HepG2 (cell line): Measurements from ENCODE around the gene GPS1. TPM values are rescaled to one million over a fixed set of nuclear protein-coding genes. Genes with fewer than 3 reads are reported as not detected.

Experiments
- EED ChIP-seq: sonication (generic); formaldehyde crosslinking; IDR thresholded peaks from 2 replicates; pipeline ENCODE4 v1.5.0; 2020; ENCODE audit warnings: mild to moderate bottlenecking, missing genetic modification reagents
- HNRNPK ChIP-seq: fragments of 200-400 bp; formaldehyde crosslinking; IDR thresholded peaks from 2 replicates; pipeline ENCODE4 v1.6.1; 2018; ENCODE audit warnings: low read length, low read depth, moderate library complexity, mild to moderate bottlenecking; ENCODE audit not compliant: poor library complexity, severe bottlenecking
- MYNN ChIP-seq: sonication (generic); formaldehyde crosslinking; IDR thresholded peaks from 2 replicates; pipeline ENCODE4 v1.4.0; 2020; ENCODE audit warnings: mild to moderate bottlenecking, low read depth, missing genetic modification reagents
- MYPOP ChIP-seq: sonication (generic); formaldehyde crosslinking; IDR thresholded peaks from 2 replicates; pipeline ENCODE4 v1.8.1; 2023; ENCODE audit warnings: mild to moderate bottlenecking, moderate library complexity, missing genetic modification reagents
- NFIC ChIP-seq: IDR thresholded peaks from 2 replicates; pipeline ENCODE4 v1.6.1; 2012; ENCODE audit warnings: mild to moderate bottlenecking, low read length, inconsistent platforms
- POGK ChIP-seq: sonication (generic); formaldehyde crosslinking; conservative IDR thresholded peaks from 2 replicates; pipeline ENCODE4 v1.8.0; 2022; ENCODE audit warnings: mild to moderate bottlenecking, moderate library complexity, missing genetic modification reagents
- RXRA ChIP-seq: sonication (generic); formaldehyde crosslinking; IDR thresholded peaks from 2 replicates; pipeline ENCODE4 v1.5.1; 2020; ENCODE audit warnings: missing genetic modification reagents
- STAG1 ChIP-seq: sonication (generic); formaldehyde crosslinking; IDR thresholded peaks from 2 replicates; pipeline ENCODE4 v1.4.0; 2020; ENCODE audit warnings: missing genetic modification reagents
- ZBTB10 ChIP-seq: sonication (generic); formaldehyde crosslinking; IDR thresholded peaks from 2 replicates; pipeline ENCODE4 v1.4.0; 2020; ENCODE audit warnings: missing genetic modification reagents, borderline replicate concordance
- ZBTB4 ChIP-seq: sonication (generic); formaldehyde crosslinking; IDR thresholded peaks from 2 replicates; pipeline ENCODE4 v1.4.0; 2020; ENCODE audit warnings: missing genetic modification reagents, mild to moderate bottlenecking, borderline replicate concordance
- ZFY ChIP-seq: sonication (generic); formaldehyde crosslinking; IDR thresholded peaks from 2 replicates; pipeline ENCODE4 v1.4.0; 2020; ENCODE audit warnings: missing genetic modification reagents
- ZNF180 ChIP-seq: sonication (generic); formaldehyde crosslinking; IDR thresholded peaks from 2 replicates; pipeline ENCODE4 v1.4.0; 2020; ENCODE audit warnings: low read depth, missing genetic modification reagents, borderline replicate concordance
- ZNF3 ChIP-seq: IDR thresholded peaks from 2 replicates; pipeline ENCODE4 v1.7.0; 2017; ENCODE audit warnings: inconsistent platforms
- ZNF354B ChIP-seq: sonication (generic); formaldehyde crosslinking; IDR thresholded peaks from 2 replicates; pipeline ENCODE4 v1.8.0; 2022; ENCODE audit warnings: mild to moderate bottlenecking, missing genetic modification reagents
- ZNF563 ChIP-seq: sonication (generic); formaldehyde crosslinking; IDR thresholded peaks from 2 replicates; pipeline ENCODE4 v1.8.0; 2022; ENCODE audit warnings: mild to moderate bottlenecking, moderate library complexity, missing genetic modification reagents
- ZSCAN25 ChIP-seq: sonication (generic); formaldehyde crosslinking; IDR thresholded peaks from 2 replicates; pipeline ENCODE4 v1.8.0; 2022; ENCODE audit warnings: mild to moderate bottlenecking, missing genetic modification reagents
- polyA plus RNA-seq, 8 experiments: library from polyadenylated mRNA; depleted of rRNA in 3 of 8; stranded (reverse) in 7 of 8; unstranded in 1 of 8; fragments of >200 nt; fragmentation: Illumina TruSeq in 4 of 8; extraction: Trizol in 4 of 8; gene quantifications; 2 replicates each; pipeline versions ENCODE4 v1.2.1 to v1.2.3, GENCODE V29; 2011 to 2016; ENCODE audit warnings: low read depth in 4 of 8, missing spikeins in 1 of 8, mixed read lengths in 1 of 8; ENCODE audit not compliant: insufficient read depth in 1 of 8
- total RNA-seq, 5 experiments: library from RNA; depleted of rRNA; stranded (reverse); fragments of >200 nt; fragmentation: Illumina TruSeq; extraction: Trizol; gene quantifications; 2 replicates each; pipeline ENCODE4 v1.2.3, GENCODE V29; 2016; ENCODE audit warnings: low read depth in 1 of 5
- TF ChIP-seq, protein P1 (sequence below): sonication (generic); formaldehyde crosslinking; IDR thresholded peaks from 2 replicates; pipeline ENCODE4 v1.9.0; 2022; ENCODE audit warnings: missing genetic modification reagents, mild to moderate bottlenecking, borderline replicate concordance

Gene GPS1
- total and polyA plus RNA-seq, 2 of the 13 experiments (the other 11 are each of a cell fraction or from before 2014, with no cell fraction given), result 124 to 128 TPM

GRCh38 chr17:82103553-82104451 lies 52.1 kb downstream of the GPS1 start (continued):
- TF ChIP-seq STAG1 (CRISPR knock-in tag) (no peak), ZNF563 (CRISPR knock-in tag) (peak; percentile 67; the same call in 1 of the 2 replicates), NFIC (no peak), ZNF180 (CRISPR knock-in tag) (no peak), ZFY (CRISPR knock-in tag) (peak; percentile 94), RXRA (CRISPR knock-in tag) (peak; percentile 97), ZNF354B (CRISPR knock-in tag) (no peak), HNRNPK (no peak), POGK (CRISPR knock-in tag) (0 out of 2 replicates have a peak, but pooled peaks have one; percentile 54), MYNN (no peak), ZNF3 (no peak), EED (CRISPR knock-in tag) (0 out of 2 replicates have a peak, but pooled peaks have one; percentile 60), ZBTB10 (CRISPR knock-in tag) (peak; percentile 79; the same call in 1 of the 2 replicates), ZBTB4 (CRISPR knock-in tag) (no peak; the same call in 1 of the 2 replicates), MYPOP (CRISPR knock-in tag) (peak; percentile 92), ZSCAN25 (CRISPR knock-in tag) (peak; percentile 75; the same call in 1 of the 2 replicates)
- TF ChIP-seq, protein P1, sequence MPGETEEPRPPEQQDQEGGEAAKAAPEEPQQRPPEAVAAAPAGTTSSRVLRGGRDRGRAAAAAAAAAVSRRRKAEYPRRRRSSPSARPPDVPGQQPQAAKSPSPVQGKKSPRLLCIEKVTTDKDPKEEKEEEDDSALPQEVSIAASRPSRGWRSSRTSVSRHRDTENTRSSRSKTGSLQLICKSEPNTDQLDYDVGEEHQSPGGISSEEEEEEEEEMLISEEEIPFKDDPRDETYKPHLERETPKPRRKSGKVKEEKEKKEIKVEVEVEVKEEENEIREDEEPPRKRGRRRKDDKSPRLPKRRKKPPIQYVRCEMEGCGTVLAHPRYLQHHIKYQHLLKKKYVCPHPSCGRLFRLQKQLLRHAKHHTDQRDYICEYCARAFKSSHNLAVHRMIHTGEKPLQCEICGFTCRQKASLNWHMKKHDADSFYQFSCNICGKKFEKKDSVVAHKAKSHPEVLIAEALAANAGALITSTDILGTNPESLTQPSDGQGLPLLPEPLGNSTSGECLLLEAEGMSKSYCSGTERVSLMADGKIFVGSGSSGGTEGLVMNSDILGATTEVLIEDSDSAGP, result peak; percentile 85
